Measurements from ENCODE around the gene UGT1A9. TPM values are rescaled to one million over a fixed set of nuclear protein-coding genes. Genes with fewer than 3 reads are reported as not detected.

Gene UGT1A9
- total RNA-seq, 2 donors from 2014 or later = not detected

- DNase-seq (ENCODE audit: low spot score) (no peak), ATAC-seq (ENCODE audit: insufficient number of reproducible peaks, low FRiP score, low read depth) (no peak)
- H3K9me3 ChIP-seq = peaks cover 4% of the 10 kb centered on the region
- H3K36me3 ChIP-seq = no peaks in the 10 kb centered on the region
- no peaks in the 10 kb centered on the region for H3K4me1 ChIP-seq (ENCODE audit: control insufficient read depth in 1 of 2, low read depth in 2 of 2)
- TF ChIP-seq CTCF (IDR thresholded peaks at IDR 0.05) = no peak
- H3K4me3 ChIP-seq = no peak overlapping the region
- no peaks in the 10 kb centered on the region for H3K27me3 ChIP-seq (replicated peaks; ENCODE audit: insufficient read depth)
- H3K27ac ChIP-seq = no peak overlapping the region
These were observed 108.0 kb downstream of the UGT1A9 start for GRCh38 chr2:233779722-233780121.

- Histone ChIP-seq H3K27me3 (replicated peaks; ENCODE audit: insufficient read depth) (no peaks in the 10 kb centered on the region), H3K9me3 (peaks cover 2% of the 10 kb centered on the region), H3K4me3 (no peak overlapping the region), H3K36me3 (no peaks in the 10 kb centered on the region), H3K27ac (no peak overlapping the region), H3K4me1 (ENCODE audit: control insufficient read depth in 1 of 2, low read depth in 2 of 2) (no peaks in the 10 kb centered on the region)
- no peak for DNase-seq (ENCODE audit: low spot score)
- no peak for TF ChIP-seq CTCF (IDR thresholded peaks at IDR 0.05)
- ATAC-seq (ENCODE audit: insufficient number of reproducible peaks, low FRiP score, low read depth) = no peak
These were observed 109.1 kb downstream of the UGT1A9 start for GRCh38 chr2:233780771-233781170.

- no peak for ATAC-seq (ENCODE audit: insufficient number of reproducible peaks, low FRiP score, low read depth)
- H3K27ac ChIP-seq = no peak overlapping the region
- TF ChIP-seq CTCF (IDR thresholded peaks at IDR 0.05) = no peak
- no peak overlapping the region for H3K4me3 ChIP-seq
- H3K36me3 ChIP-seq = no peaks in the 10 kb centered on the region
- H3K27me3 ChIP-seq (replicated peaks; ENCODE audit: insufficient read depth) = no peaks in the 10 kb centered on the region
- H3K4me1 ChIP-seq (ENCODE audit: control insufficient read depth in 1 of 2, low read depth in 2 of 2) = no peaks in the 10 kb centered on the region
- DNase-seq (ENCODE audit: low spot score) = no peak
- no peaks in the 10 kb centered on the region for H3K9me3 ChIP-seq
These were observed 117.9 kb downstream of the UGT1A9 start for GRCh38 chr2:233789554-233789953.

- H3K4me3 ChIP-seq = no peak overlapping the region
- no peak for ATAC-seq (ENCODE audit: insufficient number of reproducible peaks, low FRiP score, low read depth)
- no peaks in the 10 kb centered on the region for H3K9me3 ChIP-seq
- H3K27me3 ChIP-seq (replicated peaks; ENCODE audit: insufficient read depth) = no peaks in the 10 kb centered on the region
- DNase-seq (ENCODE audit: low spot score) = no peak
- no peak overlapping the region for H3K27ac ChIP-seq
- no peaks in the 10 kb centered on the region for H3K36me3 ChIP-seq
- H3K4me1 ChIP-seq (ENCODE audit: control insufficient read depth in 1 of 2, low read depth in 2 of 2) = no peaks in the 10 kb centered on the region
- TF ChIP-seq CTCF (IDR thresholded peaks at IDR 0.05) = no peak
These were observed 119.6 kb downstream of the UGT1A9 start for GRCh38 chr2:233791151-233791882.

- no peak overlapping the region for H3K4me3 ChIP-seq
- TF ChIP-seq CTCF (IDR thresholded peaks at IDR 0.05) = no peak
- no peak for ATAC-seq (ENCODE audit: insufficient number of reproducible peaks, low FRiP score, low read depth)
- H3K27me3 ChIP-seq (replicated peaks; ENCODE audit: insufficient read depth) = no peaks in the 10 kb centered on the region
- H3K4me1 ChIP-seq (ENCODE audit: control insufficient read depth in 1 of 2, low read depth in 2 of 2) = no peaks in the 10 kb centered on the region
- no peak for DNase-seq (ENCODE audit: low spot score)
- H3K9me3 ChIP-seq = no peaks in the 10 kb centered on the region
- no peaks in the 10 kb centered on the region for H3K36me3 ChIP-seq
- H3K27ac ChIP-seq = no peak overlapping the region
These were observed 120.2 kb downstream of the UGT1A9 start for GRCh38 chr2:233791883-233792329.

All from thoracic aorta (tissue), 2 donors.